ENCODE measurements around the gene BBX.
"Not testable (repeated sequence)": the region's sequence is repeated elsewhere in the genome, so short reads cannot be mapped to it uniquely, and the experiment has no call there.

BBX gene

GRCh38 chr3:107542665-107543064, 19.9 kb downstream of the BBX start:
- no peak for DNase-seq (ENCODE audit: low read depth, low spot score)

- DNase-seq (ENCODE audit: low read depth, low spot score), result no peak
Observed at GRCh38 chr3:107543666-107544065, 20.9 kb downstream of the BBX start.

GRCh38 chr3:107545680-107546120, 22.9 kb downstream of the BBX start:
- DNase-seq (ENCODE audit: low read depth, low spot score), result no peak

- no peak for DNase-seq (ENCODE audit: low read depth, low spot score)
Observed at GRCh38 chr3:107548601-107549000, 25.8 kb downstream of the BBX start.

- no peak for DNase-seq (ENCODE audit: low read depth, low spot score)
Observed at GRCh38 chr3:107555359-107555758, 32.6 kb downstream of the BBX start.

GRCh38 chr3:107557743-107558142, 35.0 kb downstream of the BBX start:
- no peak for DNase-seq (ENCODE audit: low read depth, low spot score)

- DNase-seq (ENCODE audit: low read depth, low spot score), result no peak
Observed at GRCh38 chr3:107560166-107560565, 37.4 kb downstream of the BBX start.

- no peak for DNase-seq (ENCODE audit: low read depth, low spot score)
Observed at GRCh38 chr3:107561980-107562379, 39.2 kb downstream of the BBX start.

- no peak for DNase-seq (ENCODE audit: low read depth, low spot score)
Observed at GRCh38 chr3:107562969-107563529, 40.3 kb downstream of the BBX start.

- not testable (repeated sequence) for DNase-seq (ENCODE audit: low read depth, low spot score)
Observed at GRCh38 chr3:107565244-107565643, 42.5 kb downstream of the BBX start.

GRCh38 chr3:107571089-107571488, 48.3 kb downstream of the BBX start:
- DNase-seq (ENCODE audit: low read depth, low spot score), result not testable (repeated sequence)

GRCh38 chr3:107571492-107571891, 48.7 kb downstream of the BBX start:
- DNase-seq (ENCODE audit: low read depth, low spot score), result not testable (repeated sequence)

- DNase-seq (ENCODE audit: low read depth, low spot score), result no peak
Observed at GRCh38 chr3:107574650-107575049, 51.9 kb downstream of the BBX start.

GRCh38 chr3:107578091-107578490, 55.3 kb downstream of the BBX start:
- DNase-seq (ENCODE audit: low read depth, low spot score), result no peak

- no peak for DNase-seq (ENCODE audit: low read depth, low spot score)
Observed at GRCh38 chr3:107578523-107578922, 55.8 kb downstream of the BBX start.

GRCh38 chr3:107579371-107579770, 56.6 kb downstream of the BBX start:
- DNase-seq (ENCODE audit: low read depth, low spot score), result no peak

- no peak for DNase-seq (ENCODE audit: low read depth, low spot score)
Observed at GRCh38 chr3:107581230-107581629, 58.5 kb downstream of the BBX start.

- DNase-seq (ENCODE audit: low read depth, low spot score), result no peak
Observed at GRCh38 chr3:107588217-107588616, 65.5 kb downstream of the BBX start.

- DNase-seq (ENCODE audit: low read depth, low spot score), result no peak
Observed at GRCh38 chr3:107589454-107589853, 66.7 kb downstream of the BBX start.

- DNase-seq (ENCODE audit: low read depth, low spot score), result no peak
Observed at GRCh38 chr3:107590786-107591185, 68.0 kb downstream of the BBX start.

GRCh38 chr3:107592073-107592472, 69.3 kb downstream of the BBX start:
- no peak for DNase-seq (ENCODE audit: low read depth, low spot score)

GRCh38 chr3:107594870-107595269, 72.1 kb downstream of the BBX start:
- no peak for DNase-seq (ENCODE audit: low read depth, low spot score)

- no peak for DNase-seq (ENCODE audit: low read depth, low spot score)
Observed at GRCh38 chr3:107596639-107597038, 73.9 kb downstream of the BBX start.
